Activated T-helper 2 cell treated with anti-CD3 and anti-CD28 coated beads, Interferon-gamma antibody, Interleukin-2, Interleukin-4, amounts not matched to agents 10 μg/mL and 5 μg/mL and 100 μg/mL, durations not matched to agents 14 hours and 24 hours and 36 hours (primary cell): ENCODE results near the gene ATP8B1. TPM values are rescaled to one million over a fixed set of nuclear protein-coding genes. Genes with fewer than 3 reads are reported as not detected.

ENCODE experiments used
- DNase-seq: peaks from one replicate; pipeline ENCODE4 v3.0.0; 2021; ENCODE audit warnings: low spot score
- H3K27ac Mint-ChIP-seq: one replicate; pipeline ENCODE4 v1.8.0; 2021; ENCODE audit warnings: mixed read lengths
- H3K27me3 Mint-ChIP-seq: one replicate; pipeline ENCODE4 v1.8.0; 2021; ENCODE audit warnings: low read depth, mixed read lengths
- H3K36me3 Mint-ChIP-seq: one replicate; pipeline ENCODE4 v1.8.0; 2021; ENCODE audit warnings: low read depth, mixed read lengths
- H3K4me1 Mint-ChIP-seq: one replicate; pipeline ENCODE4 v1.8.0; 2021; ENCODE audit warnings: low read depth, mixed read lengths
- H3K4me3 Mint-ChIP-seq: one replicate; pipeline ENCODE4 v1.8.0; 2021; ENCODE audit warnings: low read depth, mild to moderate bottlenecking, moderate library complexity, mixed read lengths
- H3K9me3 Mint-ChIP-seq: one replicate; pipeline ENCODE4 v1.8.0; 2021; ENCODE audit warnings: mixed read lengths
- intact Hi-C: fragments of 100-400 bp; cut with micrococcal nuclease; formaldehyde crosslinking; loops from one replicate; pipeline ENCODE4 v1.15.1; 2023
- total RNA-seq: library from RNA; stranded (reverse); gene quantifications from 2 replicates; pipeline ENCODE4 v1.2.3, GENCODE V29; 2022

Gene ATP8B1
- total RNA-seq, 1 donor from 2014 or later: not detected

DNA sequence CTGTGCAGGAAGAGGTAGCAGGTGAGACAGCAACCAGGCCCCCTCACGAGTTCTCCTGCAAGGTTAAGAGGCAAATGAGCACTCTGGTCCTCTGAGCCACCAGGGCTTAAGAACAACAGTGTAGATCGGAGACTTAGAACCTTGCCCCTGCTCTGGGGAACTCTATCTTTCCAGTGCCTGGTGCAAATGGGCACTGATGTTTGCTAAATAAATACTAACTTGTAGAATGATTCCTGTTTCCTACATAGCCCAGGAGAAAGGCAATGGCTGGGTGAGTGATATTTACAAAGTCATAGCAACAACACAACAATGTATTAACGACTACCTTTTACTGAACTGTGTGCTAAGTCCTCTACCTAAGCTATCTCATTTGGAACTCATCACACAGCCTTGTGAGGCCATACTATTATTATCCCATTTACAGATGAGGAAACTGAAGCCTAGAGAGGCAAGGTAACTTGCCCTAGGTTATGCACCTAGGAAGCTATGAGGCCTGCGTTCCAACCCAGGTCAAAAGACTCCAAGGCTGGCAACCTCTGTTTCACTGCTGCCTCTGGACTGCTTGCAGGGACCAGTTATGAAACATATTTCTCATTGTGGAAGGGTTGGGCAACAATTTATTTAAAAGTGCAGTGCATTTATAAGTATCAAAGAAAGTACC is 4.3 kb downstream of the ATP8B1 start:
- no peaks in the 10 kb centered on the region for H3K36me3 Mint-ChIP-seq
- H3K4me3 Mint-ChIP-seq: no peak overlapping the region
- DNase-seq: no peak
- no peaks in the 10 kb centered on the region for H3K9me3 Mint-ChIP-seq
- H3K27me3 Mint-ChIP-seq: peaks cover 39% of the 10 kb centered on the region
- H3K27ac Mint-ChIP-seq: no peak overlapping the region
- intact Hi-C loops: no loop called here
- peaks cover 3% of the 10 kb centered on the region for H3K4me1 Mint-ChIP-seq

DNA sequence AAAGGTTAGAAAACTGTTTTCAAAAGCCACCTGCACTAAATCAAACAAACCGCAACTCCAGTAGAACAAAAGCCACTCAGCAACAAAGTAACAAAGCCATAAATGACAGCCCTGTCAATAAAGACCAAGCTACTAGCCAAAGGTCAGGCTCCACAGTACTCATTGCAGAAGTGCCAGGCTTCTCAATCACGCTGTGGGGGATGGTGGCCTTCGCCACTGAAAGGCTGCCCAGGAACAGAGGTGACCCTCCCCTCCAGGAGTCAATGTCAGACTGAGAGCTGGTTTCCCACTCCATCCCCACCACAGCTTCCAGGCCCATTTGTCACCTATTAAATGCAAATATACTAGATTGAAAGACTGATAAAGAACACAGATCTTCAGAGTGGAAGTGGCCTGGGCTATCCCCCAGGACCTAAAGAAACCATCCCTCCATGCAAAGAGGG is 5.9 kb downstream of the ATP8B1 start:
- Mint-ChIP-seq H3K27me3 (peaks cover 36% of the 10 kb centered on the region), H3K4me1 (peaks cover 3% of the 10 kb centered on the region), H3K36me3 (no peaks in the 10 kb centered on the region), H3K27ac (no peak overlapping the region), H3K9me3 (no peaks in the 10 kb centered on the region), H3K4me3 (no peak overlapping the region)
- no peak for DNase-seq
- intact Hi-C loops: no loop called here

DNA sequence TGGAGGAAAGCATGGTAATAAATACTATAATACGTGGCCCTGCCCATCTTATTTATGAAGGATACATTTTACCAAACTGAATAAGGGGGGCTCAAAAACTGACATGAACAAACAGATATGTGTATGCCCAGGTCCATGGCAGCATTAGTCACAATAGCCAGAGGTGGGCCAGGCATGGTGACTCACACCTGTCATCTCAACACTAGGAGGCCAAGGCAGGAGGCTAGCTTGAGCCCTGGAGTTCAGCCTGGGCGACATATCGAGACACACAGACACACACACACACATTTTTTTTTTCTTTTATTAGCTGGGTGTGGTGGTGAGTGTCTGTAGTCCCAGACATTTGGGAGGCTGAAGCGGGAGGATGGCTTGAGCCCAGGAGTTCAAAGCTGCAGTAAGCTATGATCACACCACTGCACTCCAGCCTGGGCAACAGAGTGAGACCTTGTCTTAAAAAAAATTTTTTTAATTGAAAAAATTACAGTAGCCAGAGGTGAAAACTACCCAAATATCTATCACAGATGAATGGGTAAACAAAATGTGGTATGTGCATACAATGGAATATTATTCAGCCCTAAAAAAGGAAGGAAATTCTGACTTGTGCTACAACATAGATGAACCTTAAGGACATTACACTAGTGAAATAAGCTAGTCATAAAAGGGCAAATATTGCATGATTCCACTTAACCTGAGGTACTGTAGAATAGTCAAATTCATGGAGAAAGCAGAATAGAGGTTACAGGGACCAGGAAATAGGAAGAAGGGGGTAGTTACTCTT is 8.0 kb downstream of the ATP8B1 start:
- H3K9me3 Mint-ChIP-seq: no peaks in the 10 kb centered on the region
- H3K36me3 Mint-ChIP-seq: no peaks in the 10 kb centered on the region
- H3K27ac Mint-ChIP-seq: no peak overlapping the region
- H3K4me1 Mint-ChIP-seq: no peaks in the 10 kb centered on the region
- no peak for DNase-seq
- H3K27me3 Mint-ChIP-seq: peaks cover 18% of the 10 kb centered on the region
- intact Hi-C loops: no loop called here
- H3K4me3 Mint-ChIP-seq: no peak overlapping the region

DNA sequence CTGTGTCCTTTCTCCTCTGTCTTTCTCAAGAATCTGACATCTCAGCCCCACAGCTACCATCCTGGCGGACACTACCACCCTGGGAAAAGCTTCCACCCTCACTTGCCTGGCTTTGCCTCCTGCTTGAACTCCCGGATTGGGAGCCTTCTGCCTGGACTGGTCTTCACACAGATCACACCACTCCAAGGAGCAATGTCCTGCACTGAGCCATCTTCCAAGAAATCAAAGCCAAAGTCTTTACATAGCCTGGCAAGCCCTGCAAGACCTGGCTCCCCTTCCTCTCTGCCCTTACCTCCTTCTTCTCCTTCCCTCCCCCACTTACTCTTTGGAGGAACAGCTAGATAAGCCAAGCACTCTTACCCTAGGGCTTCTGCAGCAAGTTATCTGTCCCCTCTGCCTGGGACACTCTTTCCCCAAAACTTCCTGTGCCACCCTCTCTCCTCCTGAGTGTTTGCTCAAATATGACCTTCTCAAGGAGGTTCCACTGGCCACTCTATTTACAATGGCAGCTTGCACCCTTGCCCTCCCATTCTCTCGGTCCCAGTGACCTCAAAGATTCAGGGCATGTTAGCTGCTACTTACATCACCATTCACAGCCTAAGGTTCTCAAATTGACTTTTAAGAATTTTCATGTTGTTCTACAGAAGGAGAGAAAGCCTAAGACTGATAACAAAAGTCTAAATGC is 9.7 kb downstream of the ATP8B1 start:
- Mint-ChIP-seq H3K27me3 (peaks cover 18% of the 10 kb centered on the region), H3K27ac (no peak overlapping the region), H3K4me1 (no peaks in the 10 kb centered on the region), H3K9me3 (no peaks in the 10 kb centered on the region), H3K36me3 (no peaks in the 10 kb centered on the region), H3K4me3 (no peak overlapping the region)
- intact Hi-C loops: no loop called here
- DNase-seq: no peak

DNA sequence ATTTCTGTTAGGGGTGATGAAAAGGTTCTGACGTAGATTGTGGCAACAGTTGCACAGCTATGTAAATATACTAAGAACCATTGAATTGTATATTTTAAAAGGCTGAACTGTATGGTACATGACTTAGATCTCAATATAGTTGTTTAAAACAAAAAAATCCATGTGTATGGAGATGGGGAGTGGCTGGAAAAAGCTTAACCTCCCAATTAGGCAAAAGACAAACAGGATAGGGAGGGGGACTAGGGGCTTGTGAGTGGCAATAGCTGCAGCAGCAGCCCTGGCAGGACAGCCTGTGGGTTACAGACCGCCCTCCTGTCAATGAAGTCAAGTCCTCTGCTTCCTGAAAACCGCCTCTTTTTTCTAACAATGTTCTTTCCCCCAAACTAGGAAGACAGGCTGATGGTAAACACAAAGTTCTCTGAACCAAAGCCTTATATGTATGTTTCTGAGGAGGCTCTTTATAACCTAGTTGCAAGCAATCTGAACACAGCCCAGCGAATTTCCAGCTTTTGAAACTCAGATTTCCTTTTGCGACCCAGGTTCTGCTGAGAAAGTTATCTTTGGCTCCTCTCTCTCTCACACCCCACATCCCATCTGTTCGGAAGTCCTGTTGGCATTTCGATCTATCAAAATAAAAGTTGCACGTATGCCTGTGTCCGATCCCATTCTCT is 10.3 kb downstream of the ATP8B1 start:
- Mint-ChIP-seq H3K4me1 (no peaks in the 10 kb centered on the region), H3K9me3 (no peaks in the 10 kb centered on the region), H3K4me3 (no peak overlapping the region), H3K36me3 (no peaks in the 10 kb centered on the region), H3K27me3 (peaks cover 15% of the 10 kb centered on the region), H3K27ac (no peak overlapping the region)
- DNase-seq: no peak
- intact Hi-C loops: no loop called here

DNA sequence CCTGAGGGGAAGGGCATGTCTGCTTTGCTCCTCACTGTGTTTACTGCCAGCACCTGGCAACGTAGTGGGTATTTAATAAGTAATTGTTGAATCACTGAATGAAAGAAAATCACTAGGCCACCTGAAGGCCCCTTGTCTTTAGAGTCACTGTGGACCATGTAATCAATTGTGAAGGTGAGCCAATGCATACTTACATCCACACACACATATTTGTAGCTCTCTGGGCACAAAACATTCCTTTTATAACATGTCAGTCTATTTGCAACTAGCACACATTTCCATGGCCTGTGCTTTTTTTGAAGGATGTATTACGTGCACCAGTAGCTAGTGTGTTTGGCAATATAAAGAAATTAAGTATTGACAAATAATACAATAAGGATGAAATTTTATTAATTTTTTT is 11.2 kb downstream of the ATP8B1 start:
- Mint-ChIP-seq H3K27ac (no peak overlapping the region), H3K27me3 (peaks cover 13% of the 10 kb centered on the region), H3K9me3 (no peaks in the 10 kb centered on the region), H3K4me1 (no peaks in the 10 kb centered on the region), H3K36me3 (no peaks in the 10 kb centered on the region), H3K4me3 (no peak overlapping the region)
- DNase-seq: no peak
- intact Hi-C loops: no loop called here

DNA sequence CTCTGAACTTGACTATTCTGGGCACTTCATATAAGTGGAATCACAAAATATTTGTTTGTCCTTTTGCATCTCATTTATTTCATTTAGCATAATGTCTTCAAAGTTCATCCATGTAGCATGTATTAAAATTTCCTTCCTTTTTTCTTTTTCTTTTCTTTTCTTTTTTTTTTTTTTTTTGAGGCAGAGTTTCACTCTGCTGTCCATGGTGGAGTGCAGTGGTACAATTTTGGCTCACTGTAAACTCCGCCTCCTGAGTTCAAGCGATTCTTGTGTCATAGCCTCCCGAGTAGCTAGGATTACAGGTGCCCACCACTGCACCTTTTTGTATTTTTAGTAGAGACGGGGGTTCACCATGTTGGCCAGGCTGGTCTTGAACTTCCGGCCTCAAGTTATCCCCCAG is 11.9 kb downstream of the ATP8B1 start:
- Mint-ChIP-seq H3K36me3 (no peaks in the 10 kb centered on the region), H3K4me1 (no peaks in the 10 kb centered on the region), H3K4me3 (no peak overlapping the region), H3K27me3 (peaks cover 13% of the 10 kb centered on the region), H3K27ac (no peak overlapping the region), H3K9me3 (no peaks in the 10 kb centered on the region)
- intact Hi-C loops: no loop called here
- DNase-seq: no peak

DNA sequence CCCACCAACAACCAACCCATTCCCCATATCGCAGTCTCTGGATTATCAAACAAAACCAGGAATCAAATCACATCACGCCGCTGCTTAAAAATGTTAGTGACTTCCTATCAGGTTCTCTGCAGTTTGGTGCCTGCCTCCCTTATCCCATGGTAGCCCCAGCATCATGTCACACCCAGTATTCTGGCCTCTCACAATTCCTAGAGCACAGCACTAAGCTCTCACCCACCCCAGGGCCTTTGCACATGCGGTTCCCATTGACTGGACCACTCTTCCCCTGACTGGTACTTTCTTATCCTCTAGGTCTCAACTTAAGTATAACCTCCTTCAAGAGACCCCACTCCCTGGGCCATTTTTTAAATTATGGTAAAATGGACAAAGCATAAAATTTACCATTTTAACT is 12.8 kb downstream of the ATP8B1 start:
- Mint-ChIP-seq H3K36me3 (no peaks in the 10 kb centered on the region), H3K9me3 (no peaks in the 10 kb centered on the region), H3K27me3 (peaks cover 11% of the 10 kb centered on the region), H3K27ac (no peak overlapping the region), H3K4me1 (no peaks in the 10 kb centered on the region), H3K4me3 (no peak overlapping the region)
- DNase-seq: no peak
- intact Hi-C loops: no loop called here

DNA sequence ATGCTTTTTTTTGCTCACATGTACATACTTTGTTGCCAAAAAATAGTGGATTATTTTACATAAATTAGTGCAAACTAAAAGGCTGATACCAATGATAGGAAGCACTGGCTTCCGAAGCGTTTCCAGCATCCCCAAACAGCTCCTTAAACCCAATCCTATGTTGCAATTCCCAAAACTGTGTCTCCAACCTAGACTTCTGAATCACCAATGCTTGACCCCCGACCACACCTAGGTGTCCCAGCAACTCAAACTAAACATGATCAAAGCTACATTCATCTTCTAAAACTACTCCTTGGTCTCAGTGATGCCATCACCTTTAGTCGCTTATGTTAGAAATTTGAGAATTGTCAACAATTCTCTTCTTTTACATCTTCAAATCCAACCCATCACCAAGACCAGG is 13.4 kb downstream of the ATP8B1 start:
- Mint-ChIP-seq H3K27me3 (peaks cover 11% of the 10 kb centered on the region), H3K9me3 (no peaks in the 10 kb centered on the region), H3K27ac (no peak overlapping the region), H3K36me3 (no peaks in the 10 kb centered on the region), H3K4me1 (no peaks in the 10 kb centered on the region), H3K4me3 (no peak overlapping the region)
- intact Hi-C loops: no loop called here
- no peak for DNase-seq

DNA sequence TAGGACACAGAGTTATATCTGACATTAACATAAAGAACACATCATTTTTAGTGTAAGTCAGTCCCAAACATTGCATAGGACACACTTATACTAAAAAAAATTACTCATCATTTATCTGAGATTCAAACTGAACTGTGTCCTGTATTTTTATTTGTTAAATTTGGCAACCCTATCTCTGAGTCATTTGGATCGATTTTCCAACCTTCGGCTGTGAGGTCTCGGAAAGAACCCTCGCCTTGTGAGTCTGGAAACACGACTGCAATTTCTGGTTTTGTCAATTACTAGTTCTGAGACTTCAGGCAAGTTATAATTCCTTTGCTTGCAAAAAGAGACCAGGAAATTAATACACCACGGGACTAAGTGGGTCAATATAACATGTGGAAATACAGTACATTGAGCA is 14.0 kb downstream of the ATP8B1 start:
- intact Hi-C loops: no loop called here
- H3K9me3 Mint-ChIP-seq: no peaks in the 10 kb centered on the region
- H3K4me1 Mint-ChIP-seq: no peaks in the 10 kb centered on the region
- no peak overlapping the region for H3K27ac Mint-ChIP-seq
- H3K36me3 Mint-ChIP-seq: no peaks in the 10 kb centered on the region
- H3K27me3 Mint-ChIP-seq: peaks cover 11% of the 10 kb centered on the region
- H3K4me3 Mint-ChIP-seq: no peak overlapping the region
- DNase-seq: no peak

DNA sequence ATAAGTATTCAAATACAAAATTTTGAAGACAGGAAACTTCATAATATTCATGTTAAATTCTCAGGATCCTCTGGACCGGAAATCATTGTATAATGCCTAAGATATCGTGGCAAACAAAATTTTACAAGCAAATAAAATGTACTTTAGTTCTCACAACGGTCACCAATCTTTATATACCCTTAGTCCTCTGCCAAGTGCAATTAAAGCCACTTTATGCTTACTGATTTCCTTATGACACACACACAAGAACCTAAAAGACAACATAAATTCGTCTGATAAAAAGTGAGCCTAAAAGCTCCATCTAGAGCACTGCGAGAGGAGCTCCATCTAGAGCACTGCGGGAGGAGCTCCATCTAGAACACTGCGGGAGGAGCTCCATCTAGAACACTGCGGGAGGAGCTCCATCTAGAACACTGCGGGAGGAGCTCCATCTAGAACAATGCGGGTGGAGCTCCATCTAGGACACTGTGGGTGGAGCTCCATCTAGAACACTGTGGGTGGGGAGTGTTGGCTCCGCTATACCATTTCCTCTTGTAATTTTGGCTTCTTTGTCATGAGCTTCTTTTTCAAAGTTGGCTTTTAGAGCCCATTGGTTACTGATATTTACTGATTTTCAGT is 15.9 kb downstream of the ATP8B1 start:
- Mint-ChIP-seq H3K27ac (no peak overlapping the region), H3K36me3 (no peaks in the 10 kb centered on the region), H3K27me3 (peaks cover 6% of the 10 kb centered on the region), H3K4me1 (no peaks in the 10 kb centered on the region), H3K9me3 (no peaks in the 10 kb centered on the region), H3K4me3 (no peak overlapping the region)
- intact Hi-C loops: no loop called here
- no peak for DNase-seq

DNA sequence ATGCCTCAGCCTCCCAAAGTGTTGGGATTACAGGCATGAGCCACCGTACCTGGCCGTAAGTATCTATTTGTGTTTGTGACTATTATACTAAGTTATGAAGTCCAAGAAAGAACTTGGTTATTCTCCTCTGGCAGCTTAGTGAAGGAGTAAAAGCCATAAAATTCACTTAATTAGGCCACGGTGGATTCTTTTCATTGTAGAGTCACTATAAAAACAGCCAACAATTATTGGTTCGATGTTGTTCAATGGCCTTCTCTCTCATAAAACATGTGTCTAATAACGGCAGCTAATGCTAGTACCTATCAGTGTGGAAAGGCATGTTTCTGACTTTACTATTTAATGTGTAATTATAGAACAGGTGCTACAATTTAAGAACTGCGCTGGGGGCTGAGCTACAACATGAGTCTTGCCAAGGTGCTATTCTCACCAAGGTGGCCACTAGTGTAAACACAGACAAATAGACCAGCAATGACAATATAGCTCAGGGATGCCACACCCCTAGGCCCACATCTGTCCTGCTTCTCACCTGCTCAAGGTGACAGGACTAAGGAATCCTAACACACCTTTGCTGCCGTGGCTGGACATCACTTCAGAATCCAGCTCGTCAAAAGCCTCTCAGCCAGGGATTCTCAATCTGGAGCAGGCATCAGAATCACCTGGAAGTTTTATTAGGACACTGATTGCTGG is 17.2 kb downstream of the ATP8B1 start:
- DNase-seq: no peak
- H3K27ac Mint-ChIP-seq: no peak overlapping the region
- no peaks in the 10 kb centered on the region for H3K4me1 Mint-ChIP-seq
- no peaks in the 10 kb centered on the region for H3K9me3 Mint-ChIP-seq
- no peaks in the 10 kb centered on the region for H3K36me3 Mint-ChIP-seq
- peaks cover 6% of the 10 kb centered on the region for H3K27me3 Mint-ChIP-seq
- intact Hi-C loops: no loop called here
- no peak overlapping the region for H3K4me3 Mint-ChIP-seq
